Keratinocyte (primary cell): ENCODE measurements around the gene ELF4. TPM values are rescaled to one million over a fixed set of nuclear protein-coding genes. Genes with fewer than 3 reads are reported as not detected.
A peak's percentile ranks its signal among the peaks of the same experiment; 100 is the strongest.

Experiments used
- DNase-seq: peaks from one replicate; pipeline ENCODE4 v3.0.0-alpha.2; 2011; ENCODE audit warnings: low read depth, missing footprints, low spot score
- FAIRE-seq: peaks from 2 replicates; lab custom pipeline; 2011; peaks lifted over from hg19 to GRCh38; lab: Jason Lieb, UNC
- H2AFZ ChIP-seq: 2 replicates; pipeline ENCODE4 v1.6.0; 2012; ENCODE audit warnings: low read length, control low read depth, inconsistent platforms; ENCODE audit not compliant: control insufficient read depth
- H3K27ac ChIP-seq: 2 replicates; pipeline ENCODE4 v1.5.1; 2011; ENCODE audit warnings: low read length; ENCODE audit not compliant: control insufficient read depth, insufficient read depth
- H3K27me3 ChIP-seq: 3 replicates; pipeline ENCODE4 v1.6.0; 2011; ENCODE audit warnings: low read length; ENCODE audit not compliant: control insufficient read depth, insufficient read depth; ENCODE audit errors: extremely low read depth
- H3K36me3 ChIP-seq, 2 experiments: 2 replicates in 1 of 2; 3 replicates in 1 of 2; pipeline ENCODE4 v1.5.1; 2011; ENCODE audit warnings: low read length in 2 of 2, mild to moderate bottlenecking in 1 of 2; ENCODE audit not compliant: control insufficient read depth in 2 of 2, insufficient read depth in 2 of 2; ENCODE audit errors: extremely low read depth in 1 of 2
- H3K4me1 ChIP-seq: 3 replicates; pipeline ENCODE4 v1.5.1; 2011; ENCODE audit warnings: low read length; ENCODE audit not compliant: control insufficient read depth, insufficient read depth; ENCODE audit errors: extremely low read depth
- H3K4me2 ChIP-seq: 3 replicates; pipeline ENCODE4 v1.6.0; 2011; ENCODE audit warnings: low read depth, low read length; ENCODE audit not compliant: control insufficient read depth, insufficient read depth; ENCODE audit errors: extremely low read depth
- H3K4me3 ChIP-seq, 3 experiments: fragments of 200-600 bp in 1 of 3; sonication (generic) in 1 of 3; 2 replicates in 2 of 3; 3 replicates in 1 of 3; pipeline ENCODE4 v1.5.1; 2011 to 2016; ENCODE audit warnings: low read length in 3 of 3, mild to moderate bottlenecking in 3 of 3, control low read depth in 2 of 3, inconsistent platforms in 1 of 3, low read depth in 1 of 3, mixed read lengths in 1 of 3, mixed run types in 1 of 3, moderate library complexity in 1 of 3; ENCODE audit not compliant: control insufficient read depth in 2 of 3, insufficient read depth in 2 of 3; ENCODE audit errors: extremely low read depth in 1 of 3
- H3K79me2 ChIP-seq: 2 replicates; pipeline ENCODE4 v1.6.0; 2012; ENCODE audit warnings: low read length; ENCODE audit not compliant: control insufficient read depth, insufficient read depth
- H3K9ac ChIP-seq: 3 replicates; pipeline ENCODE4 v1.6.0; 2011; ENCODE audit warnings: low read length; ENCODE audit not compliant: control insufficient read depth, insufficient read depth; ENCODE audit errors: extremely low read depth
- H3K9me1 ChIP-seq: 3 replicates; pipeline ENCODE4 v1.6.0; 2011; ENCODE audit warnings: low read length; ENCODE audit not compliant: control insufficient read depth, insufficient read depth; ENCODE audit errors: extremely low read depth
- H3K9me3 ChIP-seq: 2 replicates; pipeline ENCODE4 v1.5.1; 2012; ENCODE audit warnings: low read depth, low read length; ENCODE audit not compliant: control insufficient read depth
- H4K20me1 ChIP-seq: 3 replicates; pipeline ENCODE4 v1.6.0; 2011; ENCODE audit warnings: low read length; ENCODE audit not compliant: control insufficient read depth, insufficient read depth; ENCODE audit errors: extremely low read depth
- EZH2 ChIP-seq: IDR thresholded peaks from one replicate; pipeline ENCODE4 v1.6.1; 2012; ENCODE audit warnings: inconsistent platforms, mild to moderate bottlenecking, low read length, moderate library complexity
- dilution Hi-C: fragments of 300-500 bp; cut with MboI; formaldehyde crosslinking; loops from one replicate; pipeline ENCODE4 v1.7.0; 2020; ENCODE audit warnings: low sequenced_read_pairs; ENCODE audit not compliant: extremely low pct_ligation_motif_present
- polyA plus RNA-seq, 5 experiments: library from polyadenylated mRNA; depleted of rRNA in 3 of 5; stranded (reverse) in 3 of 5; stranded (forward) in 1 of 5; unstranded in 1 of 5; fragments of >200 nt; gene quantifications; 1 replicate in 1 of 5; 2 replicates in 3 of 5; 3 replicates in 1 of 5; pipeline versions ENCODE4 v1.2.1 to v1.2.3, GENCODE V29; 2011 to 2012; ENCODE audit warnings: missing spikeins in 2 of 5, low read depth in 1 of 5, low replicate concordance in 1 of 5
- TF ChIP-seq, protein P1 (sequence below), 3 experiments: IDR thresholded peaks in 1 of 3; conservative IDR thresholded peaks in 1 of 3; optimal IDR thresholded peaks in 1 of 3; 2 replicates in 2 of 3; 3 replicates in 1 of 3; pipeline versions ENCODE3 to v1.5.1; 2011; ENCODE audit warnings: low read length in 3 of 3, mild to moderate bottlenecking in 3 of 3, moderate library complexity in 2 of 3, control low read depth in 1 of 3, inconsistent platforms in 1 of 3; ENCODE audit not compliant: insufficient read depth in 2 of 3; ENCODE audit errors: extremely low read depth in 1 of 3

ELF4 gene
- polyA plus RNA-seq, 1 donor (not counting 4 experiments of a cell fraction or from before 2014, with no cell fraction given): 17.6 TPM

DNA sequence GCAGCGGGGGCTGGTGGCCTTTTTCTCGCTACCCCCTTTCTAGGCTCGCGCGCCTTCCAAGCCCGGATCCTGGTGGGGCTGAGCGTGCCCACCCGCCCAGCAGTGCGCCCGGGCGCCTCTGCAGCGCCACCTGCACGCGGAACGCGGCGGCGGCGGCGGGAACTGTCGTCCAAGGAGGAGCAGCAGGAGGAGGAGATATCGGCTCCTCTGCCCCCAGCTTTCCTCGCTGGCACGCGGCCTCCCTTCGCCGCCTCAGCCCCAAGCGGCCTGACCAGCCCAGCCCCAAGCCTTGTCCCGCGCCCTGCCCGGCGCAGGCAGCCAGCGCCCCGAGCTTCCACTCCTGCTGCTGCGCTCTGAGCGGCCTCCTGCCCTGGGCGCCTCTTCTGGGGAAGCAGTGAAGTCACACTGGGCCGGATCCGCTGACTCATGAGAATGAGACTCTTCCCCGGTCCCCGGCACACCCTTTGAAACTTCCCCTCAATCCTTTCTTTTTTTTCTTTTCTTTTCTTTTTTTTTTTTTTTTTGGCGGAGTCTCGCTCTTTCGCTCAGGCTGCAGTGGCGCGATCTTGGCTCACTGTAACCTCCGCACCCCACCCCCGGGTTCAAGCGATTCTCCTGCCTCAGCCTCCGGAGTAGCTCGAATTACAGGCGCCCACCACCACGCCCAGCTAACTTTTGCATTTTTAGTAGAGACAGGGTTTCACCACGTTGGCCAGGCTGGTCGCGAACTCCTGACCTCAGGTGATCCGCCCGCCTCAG is 10.6 kb upstream of the ELF4 start:
- H3K4me1 ChIP-seq: peaks cover 48% of the 10 kb centered on the region
- H3K4me2 ChIP-seq: peak overlapping the region; percentile 43
- H2AFZ ChIP-seq: no peak overlapping the region
- H3K9me3 ChIP-seq: no peaks in the 10 kb centered on the region
- TF ChIP-seq, protein P1, sequence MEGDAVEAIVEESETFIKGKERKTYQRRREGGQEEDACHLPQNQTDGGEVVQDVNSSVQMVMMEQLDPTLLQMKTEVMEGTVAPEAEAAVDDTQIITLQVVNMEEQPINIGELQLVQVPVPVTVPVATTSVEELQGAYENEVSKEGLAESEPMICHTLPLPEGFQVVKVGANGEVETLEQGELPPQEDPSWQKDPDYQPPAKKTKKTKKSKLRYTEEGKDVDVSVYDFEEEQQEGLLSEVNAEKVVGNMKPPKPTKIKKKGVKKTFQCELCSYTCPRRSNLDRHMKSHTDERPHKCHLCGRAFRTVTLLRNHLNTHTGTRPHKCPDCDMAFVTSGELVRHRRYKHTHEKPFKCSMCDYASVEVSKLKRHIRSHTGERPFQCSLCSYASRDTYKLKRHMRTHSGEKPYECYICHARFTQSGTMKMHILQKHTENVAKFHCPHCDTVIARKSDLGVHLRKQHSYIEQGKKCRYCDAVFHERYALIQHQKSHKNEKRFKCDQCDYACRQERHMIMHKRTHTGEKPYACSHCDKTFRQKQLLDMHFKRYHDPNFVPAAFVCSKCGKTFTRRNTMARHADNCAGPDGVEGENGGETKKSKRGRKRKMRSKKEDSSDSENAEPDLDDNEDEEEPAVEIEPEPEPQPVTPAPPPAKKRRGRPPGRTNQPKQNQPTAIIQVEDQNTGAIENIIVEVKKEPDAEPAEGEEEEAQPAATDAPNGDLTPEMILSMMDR (optimal IDR thresholded peaks at IDR 0.05 in 1 of 3, IDR thresholded peaks at IDR 0.05 in 1 of 3, conservative IDR thresholded peaks at IDR 0.05 in 1 of 3; ENCODE audit: extremely low read depth in 1 of 3, insufficient read depth in 2 of 3, low read length in 3 of 3): peak in 1 of 3 experiments; percentile 59
- no peak for TF ChIP-seq EZH2
- peak overlapping the region; percentile 70 for H3K9ac ChIP-seq
- H3K36me3 ChIP-seq: no peaks in the 10 kb centered on the region
- DNase-seq (no peak), FAIRE-seq (no peak)
- no peaks in the 10 kb centered on the region for H3K9me1 ChIP-seq
- no peaks in the 10 kb centered on the region for H3K27me3 ChIP-seq
- peak overlapping the region in 2 of 3 experiments; percentile 16 to 30 for H3K4me3 ChIP-seq
- H3K27ac ChIP-seq: peak overlapping the region; percentile 70
- H4K20me1 ChIP-seq: no peaks in the 10 kb centered on the region
- dilution Hi-C loops: no loop called here
- H3K79me2 ChIP-seq: no peaks in the 10 kb centered on the region

DNA sequence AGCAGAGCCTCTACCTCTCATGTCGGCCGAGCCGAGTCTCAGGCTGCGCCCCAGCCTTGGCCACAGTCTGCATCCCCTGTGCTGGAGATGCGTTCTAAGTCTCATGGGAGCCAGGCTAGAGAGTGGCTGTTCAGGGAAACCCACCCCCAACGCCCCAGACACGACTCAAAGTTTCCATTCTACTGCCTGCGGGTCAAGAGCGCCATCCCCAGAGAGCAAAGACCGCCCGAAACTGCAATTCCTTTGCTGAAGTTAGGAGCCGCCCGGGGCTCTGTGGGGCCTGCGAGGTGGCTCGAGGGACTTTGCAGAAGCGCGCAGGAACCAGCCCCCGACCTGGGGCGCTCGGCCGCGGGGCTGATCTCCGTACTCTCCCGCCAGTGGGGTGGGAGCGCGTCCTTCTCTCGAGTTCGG is 10.0 kb upstream of the ELF4 start:
- peak overlapping the region; percentile 43 for H3K4me2 ChIP-seq
- H3K27me3 ChIP-seq: no peaks in the 10 kb centered on the region
- DNase-seq (no peak), FAIRE-seq (no peak)
- dilution Hi-C loops: no loop called here
- no peaks in the 10 kb centered on the region for H3K36me3 ChIP-seq
- no peaks in the 10 kb centered on the region for H3K9me1 ChIP-seq
- H3K9me3 ChIP-seq: no peaks in the 10 kb centered on the region
- no peaks in the 10 kb centered on the region for H3K79me2 ChIP-seq
- TF ChIP-seq, protein P1 (optimal IDR thresholded peaks at IDR 0.05 in 1 of 3, IDR thresholded peaks at IDR 0.05 in 1 of 3, conservative IDR thresholded peaks at IDR 0.05 in 1 of 3; ENCODE audit: extremely low read depth in 1 of 3, insufficient read depth in 2 of 3, low read length in 3 of 3): no peak
- H3K4me3 ChIP-seq: peak overlapping the region in 1 of 3 experiments; percentile 16
- H4K20me1 ChIP-seq: no peaks in the 10 kb centered on the region
- peaks cover 42% of the 10 kb centered on the region for H3K4me1 ChIP-seq
- H3K9ac ChIP-seq: peak overlapping the region; percentile 70
- H2AFZ ChIP-seq: no peak overlapping the region
- peak overlapping the region; percentile 70 for H3K27ac ChIP-seq
